Tibial nerve (tissue), 3 donors: Measurements from ENCODE around the gene GAPDH.

Experiments
- CTCF ChIP-seq, 5 experiments: fragments of 200-600 bp in 3 of 5; fragments of 450-650 bp in 2 of 5; sonication (generic) in 3 of 5; IDR thresholded peaks; one replicate each; pipeline ENCODE4 v1.5.1; 2016 to 2019; ENCODE audit warnings: antibody characterized with exemption in 5 of 5, mild to moderate bottlenecking in 3 of 5, moderate library complexity in 2 of 5
- POLR2A ChIP-seq, 2 donors: fragments of 450-650 bp; IDR thresholded peaks; one replicate each; pipeline ENCODE4 v1.6.1; 2017; ENCODE audit warnings: antibody characterized with exemption in 2 of 2, mild to moderate bottlenecking in 2 of 2, moderate library complexity in 2 of 2

GRCh38 chr12:6528539-6529235, 5.6 kb upstream of the GAPDH start:
- no peak for TF ChIP-seq CTCF (IDR thresholded peaks at IDR 0.05)
- TF ChIP-seq POLR2A (IDR thresholded peaks at IDR 0.05) = no peak
